ENCODE data around the gene HIVEP1.

HIVEP1 gene

DNA sequence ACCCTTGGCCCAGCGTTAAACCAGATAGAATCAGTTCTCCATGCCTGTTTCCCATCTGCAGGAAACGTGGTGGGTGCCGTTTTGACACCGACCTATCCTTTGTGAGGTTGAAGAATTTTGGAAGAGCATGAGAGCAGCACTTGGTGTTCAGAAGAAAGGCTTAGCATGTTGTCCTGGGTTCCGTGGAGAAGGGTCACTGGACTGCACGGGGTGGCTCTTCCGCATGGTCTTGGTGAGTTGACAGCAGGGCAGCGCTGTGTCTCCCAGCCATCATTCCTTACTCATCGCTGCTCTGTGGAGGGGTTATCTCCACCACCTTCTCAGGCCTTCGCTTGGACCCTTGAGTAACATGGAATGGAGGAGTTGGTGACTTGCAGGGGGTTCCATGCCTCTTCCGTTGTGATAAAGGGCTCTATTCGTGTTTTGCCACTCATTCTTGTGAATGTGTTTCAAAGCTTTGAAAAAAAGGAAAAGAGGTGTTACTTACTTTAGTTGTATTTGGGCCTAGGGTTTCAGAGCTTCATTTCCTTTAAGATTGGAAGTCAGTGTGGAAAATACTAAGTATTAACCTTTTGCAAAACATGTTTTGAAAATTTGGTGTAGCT is 8.2 kb downstream of the HIVEP1 start:
- DNase-seq (ENCODE audit: low read depth) = no peak

DNA sequence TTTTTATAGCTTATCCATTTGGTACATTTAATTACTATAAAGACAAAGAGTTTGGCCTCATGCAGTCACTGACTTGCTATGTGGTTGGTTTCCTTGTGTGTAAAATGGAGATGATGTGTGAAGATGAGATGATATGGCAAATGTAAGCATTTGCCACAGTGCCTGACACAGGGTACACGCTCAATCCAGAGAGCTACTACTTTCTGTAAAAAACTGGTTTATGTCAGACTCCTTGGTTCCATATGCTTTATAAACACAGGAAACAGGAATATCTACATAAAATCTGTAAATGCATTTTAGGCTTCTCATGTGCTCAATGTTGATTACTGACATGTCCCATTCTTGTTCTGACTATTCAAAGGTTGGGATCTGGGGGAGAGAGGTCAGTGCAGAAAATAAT is 10.4 kb downstream of the HIVEP1 start:
- no peak for DNase-seq (ENCODE audit: low read depth)

DNA sequence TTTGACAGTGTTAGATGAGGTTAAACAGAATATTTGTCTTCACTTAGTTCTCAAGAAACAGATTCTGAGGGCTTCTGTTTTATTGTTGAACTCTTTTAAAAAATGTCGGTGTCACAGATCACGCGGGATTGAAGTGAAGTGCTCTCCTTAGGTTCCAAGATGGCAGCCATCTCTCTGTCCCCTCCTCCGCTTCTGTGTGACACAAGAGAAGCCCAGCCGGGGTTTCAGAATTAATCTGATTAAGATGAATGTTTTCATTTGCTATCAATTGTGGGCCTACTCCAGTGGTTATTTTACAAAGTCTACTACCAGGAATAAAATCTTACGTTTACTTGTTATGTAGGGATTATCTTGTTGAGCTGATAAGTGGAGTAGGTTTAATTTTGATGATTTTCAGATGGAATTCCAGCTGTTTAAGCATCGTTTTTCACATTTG is 10.9 kb downstream of the HIVEP1 start:
- DNase-seq (ENCODE audit: low read depth) = no peak

DNA sequence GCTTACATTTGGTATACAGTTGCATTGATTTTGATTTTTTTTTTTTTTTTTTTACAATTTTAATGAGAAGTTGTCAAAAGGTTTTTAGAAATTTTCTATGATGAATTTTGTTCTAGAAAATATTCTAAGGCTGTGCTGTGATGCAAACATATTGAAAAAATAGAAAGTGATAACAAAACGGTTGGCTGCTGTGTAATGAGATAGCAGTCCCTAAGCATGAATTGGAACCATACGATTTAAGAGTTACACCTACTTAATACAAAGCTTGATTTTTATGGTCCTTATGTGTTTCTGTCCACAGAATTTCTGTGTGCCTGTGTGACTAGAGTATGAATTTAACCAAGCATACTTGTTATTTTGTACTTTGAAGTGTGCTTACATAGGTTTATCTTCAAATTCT is 12.1 kb downstream of the HIVEP1 start:
- no peak for DNase-seq (ENCODE audit: low read depth)

DNA sequence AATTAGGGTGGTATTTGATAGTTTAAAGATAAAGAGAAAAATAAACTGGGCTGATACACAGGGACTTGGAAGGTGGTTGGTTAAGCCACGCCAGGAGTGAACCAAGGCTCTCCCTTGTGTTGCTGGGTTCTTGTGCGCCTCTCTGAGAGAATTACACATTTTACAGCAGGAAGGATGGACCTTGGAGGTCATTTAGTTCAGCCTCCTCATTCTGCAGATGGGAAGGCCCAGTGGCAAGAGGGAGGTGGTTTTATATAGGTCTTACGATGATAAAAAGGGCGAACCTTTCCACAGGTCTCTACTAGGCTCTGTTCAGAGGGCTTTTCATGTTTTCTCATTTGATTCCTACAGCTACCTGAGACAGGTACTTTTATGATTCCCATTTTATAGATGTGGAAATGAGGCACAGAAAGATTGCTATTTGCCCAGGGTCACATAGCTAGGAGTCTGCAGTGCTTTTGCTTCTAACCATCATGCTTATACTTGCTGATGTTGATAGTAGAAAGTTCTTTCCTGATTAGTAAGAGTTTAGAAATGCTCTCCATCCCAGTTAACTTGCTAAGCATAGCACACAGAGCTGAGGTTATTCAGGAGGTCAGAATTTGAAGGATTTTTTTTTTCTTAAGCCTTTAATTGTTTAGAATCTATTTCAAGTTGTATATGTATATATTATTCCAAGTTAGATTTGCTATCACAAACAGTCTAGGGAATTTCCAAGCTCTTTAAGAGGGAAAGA is 12.8 kb downstream of the HIVEP1 start:
- no peak for DNase-seq (ENCODE audit: low read depth)

DNA sequence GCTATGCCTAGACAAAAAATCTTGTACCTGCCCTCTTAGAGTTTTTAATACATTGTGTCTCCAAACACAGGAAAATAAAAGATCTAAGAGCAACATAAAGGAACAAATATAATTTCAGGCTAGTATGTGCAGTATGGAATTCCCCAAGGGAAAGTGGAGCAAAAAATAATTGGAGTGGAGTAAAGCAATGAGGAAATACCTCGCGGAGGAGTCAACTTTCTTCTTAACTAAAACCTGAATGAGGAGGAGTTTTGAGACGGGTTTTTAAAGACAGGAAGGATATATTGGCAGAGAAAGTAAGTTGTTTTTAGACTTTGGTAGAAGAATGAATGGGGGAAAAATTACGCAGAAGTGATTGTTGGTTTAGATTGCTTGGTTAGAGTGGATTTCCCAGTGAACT is 14.0 kb downstream of the HIVEP1 start:
- DNase-seq (ENCODE audit: low read depth) = no peak

DNA sequence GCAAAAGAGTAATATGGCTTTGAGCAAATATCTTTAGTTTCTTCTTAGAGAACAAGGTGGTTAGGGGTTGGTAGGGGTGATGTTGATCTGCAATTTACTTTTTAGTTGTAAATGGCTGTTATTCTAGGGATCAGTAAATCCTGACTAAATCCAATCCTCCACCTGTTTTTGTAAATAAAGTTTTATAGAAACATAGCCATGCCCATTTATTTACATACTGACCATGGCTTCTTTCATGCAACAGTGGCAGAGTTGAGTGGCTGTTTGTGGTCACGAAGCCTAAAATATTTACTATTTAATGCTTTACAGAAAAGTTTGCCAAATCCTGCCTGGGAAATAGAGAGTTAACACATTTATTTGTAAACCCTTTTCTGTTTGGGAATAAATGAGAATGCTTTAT is 14.7 kb downstream of the HIVEP1 start:
- DNase-seq (ENCODE audit: low read depth) = no peak

DNA sequence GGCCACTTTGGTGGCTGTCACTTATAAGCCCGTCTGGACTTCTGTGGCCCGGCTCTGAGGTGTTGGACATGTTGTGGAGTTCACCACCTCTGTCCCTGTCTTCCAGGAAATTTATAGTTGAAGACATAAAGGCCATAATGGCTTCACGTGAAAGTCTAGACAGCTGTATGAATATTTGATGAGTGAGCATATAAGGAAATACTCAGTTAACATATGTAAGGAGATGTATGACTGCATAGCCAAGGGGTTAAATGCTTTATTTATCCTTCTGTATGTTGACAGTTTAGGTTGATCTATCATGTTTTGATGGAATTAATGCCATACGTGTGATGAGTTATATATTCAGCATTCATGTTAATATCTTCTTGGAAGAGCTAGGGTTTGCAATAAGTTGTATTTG is 16.1 kb downstream of the HIVEP1 start:
- no peak for DNase-seq (ENCODE audit: low read depth)

DNA sequence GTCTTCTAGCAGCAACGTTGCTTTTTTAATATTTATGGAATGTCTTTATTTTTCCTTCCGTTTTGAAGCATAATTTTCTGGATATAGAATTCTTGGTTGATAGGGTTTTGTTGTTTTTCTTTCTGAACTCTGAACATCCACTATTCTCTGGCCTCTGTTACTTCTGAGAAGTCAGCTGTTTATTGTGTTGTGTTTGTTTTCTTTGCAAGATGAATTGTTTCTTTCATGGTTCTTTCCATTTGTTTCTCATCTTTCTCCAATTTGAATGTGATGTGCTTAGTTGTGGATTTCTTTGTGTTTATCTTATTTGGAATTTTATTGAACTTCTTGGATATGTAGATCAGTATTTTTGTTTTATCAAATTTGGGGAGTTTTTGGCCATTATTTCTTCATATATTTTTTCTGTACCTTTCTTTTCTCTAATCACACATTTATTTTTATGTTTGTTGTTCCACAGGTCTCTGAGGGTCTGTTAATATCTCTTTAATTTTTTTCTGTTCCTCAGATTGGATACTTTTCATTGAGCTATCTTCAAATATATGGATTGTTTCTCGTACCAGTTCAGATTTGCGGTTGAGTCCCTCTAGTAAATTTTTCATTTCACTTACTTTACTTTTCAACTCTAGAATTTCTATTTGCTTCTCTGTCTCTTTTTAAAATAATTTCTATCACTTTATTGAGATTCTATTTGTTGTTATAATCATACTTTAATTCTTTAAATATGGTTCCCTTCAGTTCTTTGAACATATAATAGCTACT is 18.0 kb downstream of the HIVEP1 start:
- no peak for DNase-seq (ENCODE audit: low read depth)

DNA sequence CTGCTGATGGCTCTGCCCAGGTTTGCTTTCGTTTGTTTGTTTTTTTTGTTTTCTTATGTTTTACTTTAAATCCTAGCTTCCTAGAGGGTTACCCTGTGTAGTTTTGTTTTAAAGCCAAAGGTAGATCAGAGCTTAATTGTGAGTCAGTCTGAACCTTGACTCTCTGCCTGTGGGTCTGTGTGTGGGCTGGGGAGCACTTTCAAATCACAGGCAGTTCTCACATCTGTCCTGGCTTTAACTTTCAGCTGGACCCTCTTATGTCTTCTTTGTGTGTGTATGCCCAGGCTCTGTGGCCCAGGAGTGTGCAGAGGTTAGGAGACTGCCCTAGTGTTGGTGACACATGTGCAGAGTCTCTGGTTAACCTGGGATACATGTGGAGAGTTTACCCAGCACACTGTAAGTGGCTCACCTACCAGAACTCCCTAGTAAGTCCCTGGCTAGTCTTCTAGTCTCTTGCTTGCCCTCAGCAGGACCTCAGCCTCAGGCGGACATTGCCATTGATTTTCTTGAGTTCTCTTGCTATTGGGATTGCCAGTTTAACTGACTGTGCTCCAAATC is 19.0 kb downstream of the HIVEP1 start:
- DNase-seq (ENCODE audit: low read depth) = no peak

DNA sequence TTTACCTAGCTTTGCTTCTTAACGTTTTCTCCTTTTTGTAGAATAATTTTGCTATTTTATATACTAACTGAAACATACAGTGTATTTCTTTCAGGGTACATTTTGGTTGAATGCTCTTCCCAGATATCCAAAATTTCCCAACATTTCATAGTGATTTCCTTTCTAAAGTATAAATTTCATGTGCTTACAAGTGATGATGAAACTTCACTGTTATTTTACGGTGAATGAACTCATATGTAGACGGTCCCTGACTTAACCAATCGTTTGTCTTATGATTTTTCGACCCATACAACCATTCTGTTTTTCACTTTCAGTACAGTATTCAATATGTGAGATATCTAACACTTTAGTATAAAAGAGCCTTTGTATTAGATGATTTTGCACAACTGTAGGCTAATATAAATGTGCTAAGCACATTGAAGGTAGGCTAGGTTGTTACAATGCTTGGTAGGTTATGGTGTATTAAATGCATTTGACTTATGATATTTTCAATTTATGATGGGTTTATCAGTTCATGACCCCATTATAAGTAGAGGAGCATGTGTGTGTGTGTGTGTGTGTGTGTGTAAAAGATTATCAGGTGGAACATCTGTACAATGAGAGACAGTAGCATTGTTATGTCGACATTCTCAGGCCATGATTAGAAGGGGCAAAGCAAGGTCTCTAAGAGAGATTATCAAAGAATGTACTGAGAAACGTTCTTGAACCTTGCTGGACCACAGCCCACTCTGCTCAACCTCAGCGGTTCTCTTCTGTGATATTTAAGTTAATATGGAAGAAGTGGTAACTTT is 20.9 kb downstream of the HIVEP1 start:
- no peak for DNase-seq (ENCODE audit: low read depth)

DNA sequence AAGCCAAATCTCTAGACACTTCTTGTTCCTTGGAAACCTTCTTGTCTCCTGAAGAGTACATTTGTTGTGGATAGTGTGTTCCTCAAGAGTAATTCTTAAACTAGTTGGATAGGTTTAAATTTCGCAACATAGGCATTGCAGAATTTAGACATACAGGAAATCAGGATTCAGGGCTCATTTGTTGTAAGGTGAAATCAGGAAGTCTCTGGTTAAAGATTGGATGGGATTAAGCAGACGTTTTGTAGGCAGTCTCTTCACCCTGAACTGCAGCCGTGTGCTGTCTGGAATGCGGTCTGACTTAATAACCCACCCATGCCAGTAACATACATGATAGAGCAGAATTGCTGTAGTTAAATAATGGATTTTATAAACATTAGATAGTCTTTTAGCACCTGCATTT is 21.7 kb downstream of the HIVEP1 start:
- no peak for DNase-seq (ENCODE audit: low read depth)

DNA sequence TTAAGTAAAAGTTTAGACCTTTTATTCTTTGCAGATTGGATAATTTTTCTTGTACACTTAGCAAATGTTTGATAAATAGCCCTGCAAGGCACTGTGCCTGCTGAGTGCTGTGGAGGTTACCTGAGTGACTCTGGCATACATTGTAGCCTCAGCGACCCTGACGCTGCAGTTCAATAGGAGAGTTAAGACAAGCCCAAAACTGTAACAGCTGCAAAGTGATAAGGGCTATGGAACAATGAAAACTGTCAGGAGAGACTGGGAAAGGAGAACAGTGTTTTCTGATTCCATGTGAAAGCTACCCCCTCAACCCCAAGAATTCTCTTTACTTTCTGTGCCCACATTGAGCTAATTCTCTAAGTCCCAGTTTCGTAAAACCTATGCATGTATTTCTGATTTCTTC is 22.2 kb downstream of the HIVEP1 start:
- DNase-seq (ENCODE audit: low read depth) = no peak

DNA sequence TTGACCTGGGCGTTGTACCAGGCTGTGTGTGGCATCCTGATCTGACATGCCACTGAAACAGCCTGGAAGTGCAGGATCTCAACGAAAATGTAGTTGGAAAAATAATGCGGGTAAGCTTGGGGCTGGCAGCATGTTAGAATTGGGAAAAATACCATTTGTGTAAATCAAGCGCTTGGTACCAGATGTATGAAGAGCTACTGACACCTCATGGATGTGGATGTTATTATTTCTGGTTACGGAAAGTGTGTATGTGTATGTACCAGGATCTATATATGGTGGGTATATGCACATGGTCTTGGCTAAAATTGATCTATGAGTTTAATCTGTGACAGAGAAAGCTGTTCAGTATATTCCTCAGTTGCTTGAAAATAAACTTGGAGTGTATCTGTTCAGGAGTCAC is 22.7 kb downstream of the HIVEP1 start:
- DNase-seq (ENCODE audit: low read depth) = no peak

DNA sequence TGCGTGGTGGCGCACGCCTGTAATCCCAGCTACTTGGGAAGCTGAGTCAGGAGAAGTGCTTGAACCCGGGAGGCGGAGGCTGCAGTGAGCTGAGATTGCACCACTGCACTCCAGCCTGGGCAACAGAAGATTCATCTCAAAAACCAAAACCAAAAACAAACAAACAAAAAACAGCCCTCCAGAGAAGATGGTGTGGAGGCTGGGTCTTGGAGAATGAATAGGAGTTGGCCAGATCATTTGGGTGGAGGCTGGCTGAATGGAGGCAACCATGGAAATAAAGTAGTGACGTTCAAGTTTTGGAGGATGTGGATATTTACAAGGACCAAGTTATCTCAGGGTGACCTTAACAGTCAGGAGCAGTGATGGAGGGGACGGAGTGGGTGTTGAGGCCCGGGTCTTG is 24.7 kb downstream of the HIVEP1 start:
- DNase-seq (ENCODE audit: low read depth) = no peak

DNA sequence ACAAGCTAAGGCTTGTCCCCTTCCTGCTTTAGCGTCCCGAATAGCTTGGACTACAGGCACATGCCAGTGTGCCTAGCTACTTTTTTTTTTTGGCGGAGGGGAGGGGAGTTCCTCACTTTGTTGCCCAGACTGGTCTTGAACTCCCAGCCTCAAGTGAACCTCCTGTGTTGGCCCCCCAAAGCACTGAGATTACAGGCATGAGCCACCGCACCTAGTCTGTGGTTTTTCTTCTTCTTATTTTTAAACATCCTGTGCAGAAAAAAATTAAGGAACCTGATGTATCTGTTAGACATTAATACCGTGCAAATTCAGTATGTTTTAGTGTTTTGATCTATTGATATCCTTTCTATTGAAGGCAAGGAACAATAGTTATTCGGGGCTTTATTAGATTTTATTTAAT is 25.7 kb downstream of the HIVEP1 start:
- DNase-seq (ENCODE audit: low read depth) = no peak

DNA sequence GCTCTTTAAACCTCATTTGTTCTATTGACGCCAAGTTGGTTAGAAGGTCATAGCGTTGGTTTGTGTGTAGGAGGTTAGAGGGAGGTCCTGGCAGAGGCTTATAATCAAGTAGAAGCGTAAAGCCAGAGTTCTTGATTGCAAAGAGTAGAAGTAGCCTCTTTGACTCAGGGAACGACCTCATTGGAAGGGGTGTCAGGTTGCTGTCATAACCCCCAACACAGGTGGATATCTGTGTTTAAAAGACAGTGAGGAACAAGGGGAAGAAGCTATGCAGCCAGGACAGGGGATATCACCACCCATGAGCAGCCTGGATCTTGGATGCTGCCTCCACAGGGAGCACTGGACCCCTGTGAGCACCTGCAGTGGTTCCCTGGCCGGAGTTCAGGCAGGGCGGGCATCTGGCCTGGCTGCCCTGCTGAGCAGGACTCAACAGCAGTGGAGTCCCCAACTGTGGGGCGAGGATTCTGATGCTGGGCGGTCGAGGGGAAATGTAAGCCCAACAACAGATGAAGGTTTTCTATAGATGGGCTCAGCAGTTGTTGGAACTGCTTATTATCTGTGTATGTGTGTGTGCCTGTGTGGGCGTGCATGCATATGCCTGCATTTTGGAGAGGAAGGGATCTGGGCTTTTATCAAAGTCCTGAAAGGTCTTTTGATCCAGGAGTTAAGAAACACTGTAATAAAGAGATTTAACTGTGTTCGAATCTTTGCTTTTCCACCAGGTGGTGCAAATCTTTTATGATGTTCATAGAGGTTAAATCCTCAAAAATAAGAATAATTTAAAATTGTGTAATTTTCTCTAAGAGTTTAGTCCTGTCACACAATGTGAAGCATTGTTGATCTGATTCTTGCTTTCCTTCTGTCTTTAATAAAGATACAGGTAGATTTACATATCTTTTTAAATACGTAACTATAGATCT is 27.7 kb downstream of the HIVEP1 start:
- no peak for DNase-seq (ENCODE audit: low read depth)

DNA sequence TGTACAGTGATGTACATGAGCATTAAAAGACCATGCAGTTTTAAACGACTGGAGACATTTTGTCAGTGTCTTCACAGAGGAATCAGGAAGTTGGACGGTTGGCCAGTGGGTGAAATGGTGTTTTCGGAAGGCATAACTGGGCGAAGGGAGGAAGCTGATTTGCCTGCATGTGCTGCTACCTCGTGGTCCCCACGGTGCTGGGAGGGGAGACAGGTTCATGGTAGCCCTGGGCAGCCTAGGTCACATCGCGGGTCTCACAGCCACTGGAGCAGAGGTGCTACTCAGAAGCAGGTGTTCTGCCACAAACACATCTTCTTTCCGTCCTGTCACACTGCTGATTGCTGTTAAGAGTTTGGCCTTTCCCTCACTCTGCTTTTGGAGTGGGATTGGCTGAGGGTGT is 35.2 kb downstream of the HIVEP1 start:
- no peak for DNase-seq (ENCODE audit: low read depth)

DNA sequence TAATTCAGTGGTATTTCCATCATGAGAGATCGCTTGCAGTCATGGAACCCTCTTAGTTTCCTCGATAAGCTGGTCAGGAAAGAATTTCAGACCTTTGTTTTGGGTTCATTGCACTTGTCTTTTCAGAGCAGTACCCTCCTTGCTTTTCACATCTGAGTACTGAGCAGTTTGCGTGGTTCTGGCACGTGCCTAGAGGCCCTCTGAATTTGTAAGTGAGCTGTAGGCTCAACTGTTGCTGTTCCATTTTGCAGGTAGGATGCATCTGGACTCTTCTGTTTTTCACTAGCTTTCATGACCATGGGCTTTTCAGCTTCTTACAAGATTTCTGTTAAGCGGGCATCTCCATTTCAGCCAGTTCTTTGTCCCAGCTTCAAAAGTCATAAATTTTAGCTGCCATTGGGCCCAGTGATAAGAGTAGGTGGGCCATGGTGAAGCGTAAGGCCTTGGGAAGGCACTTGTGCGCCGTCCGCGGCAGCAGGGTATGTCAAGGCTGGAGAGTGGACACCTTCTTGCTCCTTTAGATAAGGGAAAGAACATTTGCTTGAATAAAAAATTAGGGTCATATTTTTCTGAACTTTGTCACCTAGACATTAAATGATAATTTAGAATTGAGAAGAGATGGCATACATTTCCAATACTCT is 35.8 kb downstream of the HIVEP1 start:
- no peak for DNase-seq (ENCODE audit: low read depth)

DNA sequence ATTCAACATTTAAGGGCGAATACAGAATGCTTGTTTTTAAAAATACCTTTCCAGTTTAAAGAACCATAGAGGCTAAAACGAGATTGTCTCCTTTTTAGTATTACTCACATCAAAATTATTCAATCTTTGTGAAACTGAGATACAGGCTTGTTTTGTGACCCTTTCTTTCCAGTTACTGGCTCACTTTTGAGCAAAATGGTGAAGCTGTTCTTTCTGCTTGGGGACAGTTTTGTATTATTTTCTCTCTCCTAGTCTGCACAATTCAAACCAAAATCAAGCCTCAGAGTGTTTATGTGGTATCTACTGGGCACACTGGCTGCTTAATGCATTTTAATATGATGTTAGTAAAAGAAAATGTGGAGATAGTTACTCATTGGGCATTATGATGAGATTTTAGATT is 36.5 kb downstream of the HIVEP1 start:
- DNase-seq (ENCODE audit: low read depth) = no peak

DNA sequence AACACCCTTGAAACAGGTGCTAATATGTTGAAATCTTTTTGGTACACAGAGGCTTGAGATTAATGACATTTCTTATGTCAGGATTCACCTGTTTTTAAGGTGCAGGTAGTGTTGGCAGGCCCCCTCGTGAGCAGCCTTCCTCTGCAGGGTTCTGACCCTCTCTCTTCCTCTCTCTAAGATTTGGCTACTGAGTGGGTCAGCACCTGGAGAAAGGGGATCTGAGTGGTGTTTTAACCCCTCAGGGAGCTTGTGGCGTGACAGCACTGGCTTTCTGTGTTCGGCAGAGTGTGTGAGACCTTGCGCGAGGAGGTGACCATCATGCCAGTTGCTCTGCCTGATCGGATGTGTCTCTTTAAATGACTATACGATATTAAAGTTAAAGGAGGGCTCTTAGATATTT is 37.1 kb downstream of the HIVEP1 start:
- no peak for DNase-seq (ENCODE audit: low read depth)

All from GM04504 (cell line).